Measurements from ENCODE around the gene CASKIN1. TPM values are rescaled to one million over a fixed set of nuclear protein-coding genes. Genes with fewer than 3 reads are reported as not detected.

CASKIN1 gene
- total RNA-seq, 1 experiment from 2014 or later, result 7.9 TPM

GRCh38 chr16:2243781-2244180 lies 47.4 kb upstream of the CASKIN1 start:
- H3K23me2 ChIP-seq (ENCODE audit: insufficient read length, low read depth, low read length, poor library complexity, severe bottlenecking), result no peaks in the 10 kb centered on the region
- peaks cover 18 to 71% (median 48%) of the 10 kb centered on the region in 3 experiments; a peak in 6 of 7 replicates for H3K36me3 Mint-ChIP-seq (ENCODE audit: insufficient read depth in 1 of 3, low read depth in 3 of 3)

More at GRCh38 chr16:2243781-2244180, 47.4 kb upstream of the CASKIN1 start:
- H3K27me3 ChIP-seq (ENCODE audit: insufficient read depth, low read length), result no peaks in the 10 kb centered on the region
- H2BK15ac ChIP-seq (ENCODE audit: low read depth, low read length), result no peak overlapping the region
- DNase-seq, result no peak
- H2AK5ac ChIP-seq (ENCODE audit: insufficient read length, low read length), result no peak overlapping the region
- no CpG with 5 or more reads among the region's 11 CpGs for WGBS (ENCODE audit: extremely low coverage, insufficient read length, low lambda C conversion rate)
- no peak overlapping the region for H2BK20ac ChIP-seq (ENCODE audit: low read depth, low read length, poor library complexity, severe bottlenecking)
- Mint-ChIP-seq H3K4me1 (peaks cover 0 to 3% of the 10 kb centered on the region in 2 experiments; a peak in 1 of 4 replicates), H3K9me3 (no peaks in the 10 kb centered on the region; a peak in 1 of 5 replicates), H3K27ac (peak overlapping the region in 1 of 3 experiments; percentile 44; a peak in 1 of 7 replicates), H3K4me3 (no peak overlapping the region), H3K27me3 (ENCODE audit: low read depth) (no peaks in the 10 kb centered on the region)
- no peak overlapping the region for H3T11ph ChIP-seq (ENCODE audit: low read length)
- H4K8ac ChIP-seq (replicated peaks; ENCODE audit: insufficient read length, low read depth, low read length), result no peak overlapping the region
- no peak overlapping the region for H3K27ac ChIP-seq (ENCODE audit: insufficient read length, low read depth, low read length)
- H3K79me1 ChIP-seq (ENCODE audit: insufficient read depth, low read depth, low read length, poor library complexity, severe bottlenecking), result no peaks in the 10 kb centered on the region
- no peaks in the 10 kb centered on the region for H3K9me3 ChIP-seq (ENCODE audit: control insufficient read depth, low read depth, low read length)
- TF ChIP-seq CTCF (conservative IDR thresholded peaks at IDR 0.05), result no peak
- no peak overlapping the region for H2BK12ac ChIP-seq (ENCODE audit: insufficient read length, low read depth, low read length)
- H3K4me1 ChIP-seq (ENCODE audit: insufficient read depth, low read length), result no peaks in the 10 kb centered on the region
- H2BK120ac ChIP-seq (ENCODE audit: low read depth, low read length, poor library complexity, severe bottlenecking), result no peak overlapping the region
- no peak overlapping the region for H3K4ac ChIP-seq (ENCODE audit: low read depth, low read length)
- no peak overlapping the region for H4K91ac ChIP-seq (ENCODE audit: insufficient read length, low read depth, low read length)
- H3K79me2 ChIP-seq (ENCODE audit: insufficient read depth, low read length), result no peaks in the 10 kb centered on the region
- no peaks in the 10 kb centered on the region for H4K20me1 ChIP-seq (ENCODE audit: control insufficient read depth, insufficient read depth, insufficient read length)
- H3K9ac ChIP-seq (ENCODE audit: extremely low read depth, insufficient read length, low read length), result no peak overlapping the region
- no peak overlapping the region for H3K56ac ChIP-seq (ENCODE audit: insufficient read length, low read depth, low read length)
- no peak overlapping the region for H4K5ac ChIP-seq (ENCODE audit: insufficient read length, low read depth, low read length)
- H2AFZ ChIP-seq (ENCODE audit: low read length), result no peak overlapping the region
- no peak overlapping the region for H3K18ac ChIP-seq (ENCODE audit: insufficient read length, low read depth, low read length)
- H3K23ac ChIP-seq (ENCODE audit: insufficient read length, low read depth, low read length), result no peak overlapping the region
- no peak overlapping the region for H3K4me2 ChIP-seq (ENCODE audit: insufficient read depth, insufficient read length, low read length)
- no peak overlapping the region for H3K14ac ChIP-seq (ENCODE audit: insufficient read depth, low read length)
- no peak overlapping the region for H2BK5ac ChIP-seq (ENCODE audit: insufficient read length, low read length)

All from H9 (cell line).